CMK (cell line): ENCODE measurements around the gene ANKS3.
"Not testable (repeated sequence)": the region's sequence is repeated elsewhere in the genome, so short reads cannot be mapped to it uniquely, and the experiment has no call there.

ENCODE experiments used
- DNase-seq: peaks from one replicate; pipeline ENCODE4 v3.0.0-alpha.2; 2010; ENCODE audit warnings: low read depth

ANKS3 gene

GRCh38 chr16:4753227-4753626, 19.2 kb upstream of the ANKS3 start:
- DNase-seq, result no peak

- no peak for DNase-seq
Observed at GRCh38 chr16:4752351-4753100, 18.5 kb upstream of the ANKS3 start.

DNA sequence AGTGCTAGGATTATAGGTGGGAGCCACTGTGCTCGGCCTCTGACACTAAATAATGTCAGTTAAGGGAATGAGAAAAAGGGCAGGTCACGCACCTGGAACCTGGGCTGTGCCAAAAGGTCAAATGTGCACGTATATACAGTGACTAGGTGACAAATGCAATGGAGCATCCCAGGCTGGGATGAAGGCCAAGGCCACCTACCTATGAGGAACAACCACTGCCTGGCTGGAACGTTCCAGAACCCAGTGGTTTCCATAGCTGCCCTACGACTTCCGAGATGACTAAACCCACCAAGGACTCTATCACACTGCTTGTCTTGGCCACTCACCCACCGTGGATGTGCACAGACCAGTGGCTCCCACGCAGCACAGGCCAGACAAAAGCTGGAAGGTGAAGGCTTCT, 16.8 kb upstream of the ANKS3 start:
- no peak for DNase-seq

- DNase-seq, result no peak
Observed at GRCh38 chr16:4749700-4750257, 15.7 kb upstream of the ANKS3 start.

GRCh38 chr16:4748682-4749411, 14.8 kb upstream of the ANKS3 start:
- no peak for DNase-seq

DNA sequence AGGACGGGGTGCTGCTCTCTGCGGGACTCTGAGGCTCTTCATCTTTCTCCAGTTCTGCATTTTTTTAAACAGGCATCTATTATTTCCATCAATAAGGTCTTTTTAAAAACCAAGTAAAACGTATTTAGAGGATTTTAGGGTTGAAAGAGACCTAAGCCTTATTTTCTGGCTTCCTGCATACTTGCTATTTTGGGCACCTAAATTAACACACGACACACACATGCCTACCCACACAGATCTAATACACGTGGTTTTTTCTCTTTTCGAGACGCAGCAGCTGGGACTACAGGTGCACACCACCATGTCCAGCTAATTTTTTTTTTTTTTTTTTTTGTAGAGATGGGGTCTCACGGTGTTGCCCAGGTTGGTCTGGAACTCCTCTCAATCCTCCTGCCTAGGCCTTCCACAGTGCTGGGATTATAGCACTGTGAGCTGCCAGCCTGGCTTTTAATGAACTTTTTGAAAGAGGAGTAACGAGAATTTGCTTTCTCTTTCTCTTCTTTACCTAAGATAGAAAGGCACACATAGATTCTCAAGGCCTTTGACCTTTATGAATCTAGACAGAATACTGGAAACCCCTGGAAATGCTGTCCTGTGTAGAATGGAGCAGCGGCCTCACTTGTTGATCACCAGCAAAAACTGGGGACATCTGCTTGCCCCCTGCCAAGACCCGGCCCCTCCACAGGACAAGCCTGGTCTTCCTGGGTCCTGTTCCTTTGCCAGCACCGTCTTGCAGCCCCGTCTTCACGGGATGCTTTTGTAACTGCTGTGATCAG, 14.0 kb upstream of the ANKS3 start:
- DNase-seq, result no peak

- DNase-seq, result no peak
Observed at GRCh38 chr16:4746991-4747574, 13.0 kb upstream of the ANKS3 start.

DNA sequence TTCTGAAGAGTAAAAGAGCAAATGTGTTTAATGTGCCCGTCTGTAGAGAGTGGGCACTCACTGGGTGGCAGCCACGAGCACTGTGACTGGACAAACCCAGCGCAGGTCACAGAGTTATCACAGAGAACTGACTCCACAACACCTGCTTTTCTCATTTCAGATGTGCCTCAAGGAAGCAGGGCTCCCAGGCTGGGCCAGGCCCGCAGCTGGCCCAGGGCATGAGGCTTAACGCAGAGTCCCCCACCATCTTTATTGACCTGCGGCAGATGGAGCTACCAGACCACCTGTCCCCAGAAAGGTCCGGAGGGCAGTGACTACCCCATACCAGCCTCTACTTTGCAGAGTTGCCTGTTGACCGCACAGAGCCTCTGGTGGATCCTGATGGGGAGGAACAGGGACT, 12.1 kb upstream of the ANKS3 start:
- no peak for DNase-seq

- no peak for DNase-seq
Observed at GRCh38 chr16:4745274-4745569, 11.2 kb upstream of the ANKS3 start.

GRCh38 chr16:4744555-4745273, 10.6 kb upstream of the ANKS3 start:
- no peak for DNase-seq

DNA sequence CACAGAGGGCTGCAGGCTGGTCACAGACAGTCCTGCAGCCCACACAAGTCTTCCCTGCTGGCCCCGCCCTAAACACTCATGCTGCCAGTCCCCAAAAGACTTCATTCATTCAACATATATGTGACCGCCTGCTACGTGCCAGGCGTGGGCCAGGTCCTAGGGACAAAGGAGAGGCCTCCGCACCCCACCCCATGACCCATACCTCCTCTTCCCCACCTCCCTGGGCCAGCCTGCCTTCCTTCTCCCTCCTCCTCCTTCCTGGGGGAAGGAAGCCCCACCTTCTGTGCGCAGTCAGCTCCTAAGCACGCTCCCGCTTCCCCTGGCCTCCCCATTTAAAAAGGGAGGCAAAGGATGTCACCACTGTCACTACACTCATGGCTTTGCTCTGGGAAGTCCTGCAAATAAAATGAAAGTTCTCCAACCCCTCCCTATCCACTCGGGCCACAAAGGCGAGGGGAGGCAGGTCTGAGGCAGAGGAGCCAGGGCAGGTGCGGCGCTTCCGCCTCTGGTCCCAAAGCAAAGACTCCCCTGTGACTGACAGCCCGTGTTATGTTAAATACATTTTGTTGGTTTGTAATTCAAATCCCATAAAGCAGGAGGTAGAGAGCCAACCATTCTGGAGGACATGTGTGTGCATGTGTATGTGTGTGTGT, 9.3 kb upstream of the ANKS3 start:
- DNase-seq, result no peak

GRCh38 chr16:4738370-4738769, 4.3 kb upstream of the ANKS3 start:
- DNase-seq, result not testable (repeated sequence)

GRCh38 chr16:4737545-4737944, 3.5 kb upstream of the ANKS3 start:
- no peak for DNase-seq

DNA sequence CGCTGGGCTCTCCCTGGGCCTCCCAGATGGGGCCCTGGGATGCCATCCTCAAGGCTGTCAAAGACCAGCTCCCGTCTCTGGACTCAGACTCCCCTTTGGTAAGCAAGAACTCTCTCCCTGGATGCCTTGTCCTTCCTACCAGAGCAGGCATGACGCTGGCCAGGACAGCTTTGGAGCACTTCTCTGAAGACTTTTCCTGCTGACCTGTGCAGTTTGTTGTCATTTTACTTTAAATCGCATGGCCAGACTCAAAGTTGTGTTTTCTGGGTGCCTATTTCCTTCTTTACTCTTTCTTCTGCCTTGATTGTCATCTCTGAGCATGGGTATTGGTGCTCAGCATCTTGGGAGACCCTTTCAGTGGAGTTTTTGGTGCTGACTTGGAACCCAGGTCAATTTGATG, 2.5 kb upstream of the ANKS3 start:
- no peak for DNase-seq

- peak; percentile 38 for DNase-seq
Observed at GRCh38 chr16:4734730-4735535, 862 bp upstream of the ANKS3 start.

DNA sequence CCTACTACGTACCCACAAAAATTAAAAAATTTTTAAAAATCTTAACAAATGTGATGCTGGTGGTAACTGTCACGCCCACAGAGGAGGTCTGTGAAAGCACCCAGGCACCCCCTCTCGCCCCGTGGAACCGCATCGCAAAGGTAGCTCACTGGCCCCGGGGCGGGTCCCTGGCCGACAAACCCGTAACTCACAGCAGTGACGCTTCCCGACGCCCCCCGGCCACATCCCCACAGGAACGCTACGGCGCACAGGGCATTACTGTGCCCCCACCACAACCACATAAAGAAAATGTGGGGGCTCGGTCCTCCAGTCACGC, 366 bp downstream of the ANKS3 start:
- no peak for DNase-seq

DNA sequence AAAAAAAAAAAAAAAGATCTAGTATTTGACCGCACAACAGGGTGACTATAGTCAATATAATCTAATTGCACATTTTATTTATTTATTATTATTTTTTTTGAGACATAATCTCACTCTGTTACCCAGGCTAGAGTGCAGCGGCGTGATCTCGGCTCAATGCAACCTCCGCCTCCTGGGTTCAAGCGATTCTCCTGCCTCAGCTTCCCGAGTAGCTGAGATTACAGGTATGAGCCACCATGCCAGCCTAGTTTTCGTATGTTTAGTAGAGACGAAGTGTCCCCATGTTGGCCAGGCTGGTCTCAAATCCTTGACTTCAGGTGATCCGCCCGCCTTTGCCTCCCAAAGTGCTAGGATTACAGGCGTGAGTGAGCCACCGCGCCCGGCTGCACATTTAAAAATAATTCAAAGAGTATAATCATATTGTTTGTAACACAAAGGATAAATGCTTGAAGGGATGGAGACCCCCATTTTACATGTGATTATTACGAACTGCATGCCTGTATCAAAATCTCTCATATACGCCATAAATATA, 794 bp downstream of the ANKS3 start:
- no peak for DNase-seq

DNA sequence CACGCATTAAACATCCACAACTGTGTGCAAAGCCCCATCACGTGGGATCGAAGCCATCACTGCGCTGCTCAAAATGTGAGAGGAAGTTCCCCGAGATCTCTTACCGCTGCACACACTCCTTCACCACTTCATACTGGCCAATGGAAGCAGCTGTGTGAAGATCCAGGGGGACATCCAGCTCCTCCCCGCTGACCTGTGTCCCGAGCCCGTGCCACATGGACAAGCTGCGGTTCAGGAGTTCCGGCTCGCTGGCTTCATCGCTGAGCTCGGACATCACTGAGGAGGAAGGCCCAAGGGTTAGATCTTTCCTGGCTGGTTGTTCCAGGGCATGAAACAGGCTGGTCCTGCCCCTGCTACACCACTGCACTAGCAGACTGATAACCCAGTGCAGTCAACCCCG, 4.2 kb downstream of the ANKS3 start:
- DNase-seq, result no peak

DNA sequence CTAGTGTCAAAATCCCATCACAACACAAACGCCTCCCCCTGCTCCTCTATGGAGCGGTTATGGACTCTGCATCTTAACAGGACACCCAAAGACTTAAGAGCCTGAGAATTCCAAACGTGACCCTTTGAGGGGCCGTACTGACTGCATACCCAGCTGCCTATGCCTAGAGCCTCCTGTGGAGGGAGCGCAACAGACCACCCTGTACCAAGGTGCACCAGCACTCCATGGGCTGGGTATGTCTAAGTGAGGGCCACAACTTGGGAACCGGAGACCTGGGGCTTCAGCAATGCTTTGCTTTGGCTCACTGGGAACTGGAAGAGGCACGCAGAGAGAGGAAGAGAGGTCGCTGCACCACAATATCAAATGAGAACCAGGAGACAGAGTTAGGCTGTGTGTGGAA, 5.4 kb downstream of the ANKS3 start:
- no peak for DNase-seq

DNA sequence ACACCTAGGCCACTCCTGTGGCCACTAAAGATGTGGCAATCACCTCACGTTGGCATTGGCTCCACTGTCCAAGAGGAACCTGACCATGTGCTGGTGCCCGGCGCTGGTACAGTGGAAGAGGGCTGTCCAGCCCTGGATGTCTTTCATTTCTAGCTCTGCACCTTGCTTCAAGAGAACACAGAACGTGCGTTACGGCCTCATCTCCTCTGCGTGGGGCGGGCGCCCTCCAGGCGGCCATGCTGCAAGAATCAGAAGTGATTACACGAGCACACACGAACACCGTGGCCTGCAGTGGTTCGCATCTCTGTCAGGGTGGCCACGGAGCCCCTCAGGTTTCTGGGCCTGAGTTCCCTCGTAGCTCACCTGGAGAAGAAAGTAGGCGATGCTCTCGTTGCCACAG, 7.5 kb downstream of the ANKS3 start:
- no peak for DNase-seq
